Progenitor cell of endocrine pancreas (in vitro differentiated cells): ENCODE data around the gene LSAMP. TPM values are rescaled to one million over a fixed set of nuclear protein-coding genes. Genes with fewer than 3 reads are reported as not detected.

ENCODE experiments used
- DNase-seq: peaks from one replicate; pipeline ENCODE4 v3.0.0; 2021; ENCODE audit warnings: low spot score; ENCODE audit not compliant: unreplicated experiment
- H3K27ac Mint-ChIP-seq: 2 replicates; pipeline ENCODE4 v1.8.0; 2021; ENCODE audit warnings: mild to moderate bottlenecking, moderate library complexity, mixed read lengths
- H3K27me3 Mint-ChIP-seq: 2 replicates; pipeline ENCODE4 v1.8.0; 2021; ENCODE audit warnings: mixed read lengths
- H3K36me3 Mint-ChIP-seq: 2 replicates; pipeline ENCODE4 v1.8.0; 2022; ENCODE audit warnings: mixed read lengths; ENCODE audit not compliant: insufficient read depth
- H3K4me1 Mint-ChIP-seq: 2 replicates; pipeline ENCODE4 v1.8.0; 2021; ENCODE audit warnings: low read depth, mixed read lengths
- H3K4me3 Mint-ChIP-seq: 2 replicates; pipeline ENCODE4 v1.8.0; 2021; ENCODE audit warnings: low read depth, mild to moderate bottlenecking, moderate library complexity, mixed read lengths
- H3K9me3 Mint-ChIP-seq: 2 replicates; pipeline ENCODE4 v1.8.0; 2021; ENCODE audit warnings: low read depth, mixed read lengths
- CTCF ChIP-seq: fragments of 200-600 bp; sonication (generic); IDR thresholded peaks from one replicate; pipeline ENCODE4 v1.5.0; 2021; ENCODE audit warnings: antibody characterized with exemption, mild to moderate bottlenecking; ENCODE audit not compliant: unreplicated experiment
- total RNA-seq: library from RNA; stranded (reverse); gene quantifications from 2 replicates; pipeline ENCODE4 v1.2.1, GENCODE V29; 2021

The LSAMP gene
- total RNA-seq, 1 donor from 2014 or later, result 20.7 TPM

GRCh38 chr3:115912372-115912771 lies 532.9 kb downstream of the LSAMP start:
- H3K27ac Mint-ChIP-seq, result no peak overlapping the region
- DNase-seq, result no peak
- no peaks in the 10 kb centered on the region for H3K4me1 Mint-ChIP-seq
- H3K36me3 Mint-ChIP-seq, result no peaks in the 10 kb centered on the region
- H3K9me3 Mint-ChIP-seq, result no peaks in the 10 kb centered on the region
- H3K27me3 Mint-ChIP-seq, result no peaks in the 10 kb centered on the region
- no peak for TF ChIP-seq CTCF
- no peak overlapping the region for H3K4me3 Mint-ChIP-seq

DNA sequence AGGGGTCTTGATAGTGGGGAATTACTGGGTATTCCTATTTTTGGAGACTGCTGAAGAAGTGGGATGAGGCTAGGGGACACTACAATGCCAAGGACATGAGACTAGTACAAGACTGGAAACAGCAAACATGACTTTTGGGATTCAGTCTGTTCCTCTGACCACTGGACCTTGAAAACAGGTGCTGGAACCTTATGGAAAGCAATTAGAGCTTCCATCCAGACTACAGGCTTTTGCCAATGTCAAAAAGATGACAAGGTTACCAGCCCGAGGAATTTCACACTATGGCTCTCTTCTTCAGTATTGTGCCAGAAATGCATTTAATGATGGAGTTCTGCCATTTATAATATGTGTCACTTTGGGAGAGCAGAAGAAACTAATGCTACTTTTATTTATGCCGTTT lies 539.4 kb downstream of the LSAMP start:
- TF ChIP-seq CTCF, result no peak
- Mint-ChIP-seq H3K36me3 (no peaks in the 10 kb centered on the region), H3K4me3 (no peak overlapping the region), H3K27ac (no peak overlapping the region), H3K9me3 (no peaks in the 10 kb centered on the region), H3K27me3 (no peaks in the 10 kb centered on the region), H3K4me1 (no peaks in the 10 kb centered on the region)
- no peak for DNase-seq

DNA sequence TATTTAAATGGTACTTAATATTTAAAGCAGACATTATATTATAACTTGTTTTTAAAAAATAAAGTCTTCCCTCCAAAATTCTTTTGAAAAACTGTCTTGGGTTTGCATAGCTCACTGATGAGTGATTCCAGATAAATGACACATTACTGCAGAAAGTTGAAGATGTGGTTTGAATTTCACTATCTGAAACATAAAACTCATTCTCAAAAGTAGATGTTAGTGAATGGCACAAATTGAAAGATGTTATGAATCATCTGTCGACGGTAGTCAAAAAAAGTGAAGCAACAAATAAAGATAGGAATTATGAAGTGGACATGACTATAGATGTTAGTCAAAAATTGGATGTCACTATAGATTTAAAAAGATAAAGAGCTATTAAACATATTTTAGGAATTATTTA lies 541.4 kb downstream of the LSAMP start:
- no peak for DNase-seq
- no peak for TF ChIP-seq CTCF
- H3K4me3 Mint-ChIP-seq, result no peak overlapping the region
- H3K36me3 Mint-ChIP-seq, result no peaks in the 10 kb centered on the region
- no peak overlapping the region for H3K27ac Mint-ChIP-seq
- H3K4me1 Mint-ChIP-seq, result no peaks in the 10 kb centered on the region
- no peaks in the 10 kb centered on the region for H3K27me3 Mint-ChIP-seq
- no peaks in the 10 kb centered on the region for H3K9me3 Mint-ChIP-seq

DNA sequence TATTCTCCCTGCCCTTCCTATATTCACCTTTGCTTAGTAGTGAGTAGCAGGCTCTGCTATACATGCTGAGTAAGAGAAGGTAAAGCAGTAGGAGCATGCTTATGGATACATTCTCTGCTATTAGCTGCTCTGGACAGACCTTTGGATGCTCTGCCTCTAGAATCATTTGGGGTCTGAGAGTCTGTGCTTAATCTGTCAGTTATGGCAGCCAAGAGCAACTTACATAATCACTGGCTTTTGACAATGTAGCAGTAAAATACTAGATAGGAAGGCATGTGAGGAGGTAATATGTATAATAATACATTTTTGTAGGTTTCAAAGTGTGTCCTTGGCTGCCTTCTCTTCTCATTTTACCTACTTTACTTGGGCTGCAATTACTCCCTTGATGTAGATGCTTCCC lies 544.3 kb downstream of the LSAMP start:
- no peaks in the 10 kb centered on the region for H3K36me3 Mint-ChIP-seq
- no peak overlapping the region for H3K27ac Mint-ChIP-seq
- no peaks in the 10 kb centered on the region for H3K9me3 Mint-ChIP-seq
- no peaks in the 10 kb centered on the region for H3K4me1 Mint-ChIP-seq
- no peak for TF ChIP-seq CTCF
- no peaks in the 10 kb centered on the region for H3K27me3 Mint-ChIP-seq
- no peak overlapping the region for H3K4me3 Mint-ChIP-seq
- DNase-seq, result no peak

GRCh38 chr3:115899535-115899934 lies 545.8 kb downstream of the LSAMP start:
- Mint-ChIP-seq H3K4me3 (no peak overlapping the region), H3K27me3 (no peaks in the 10 kb centered on the region), H3K9me3 (no peaks in the 10 kb centered on the region), H3K36me3 (no peaks in the 10 kb centered on the region), H3K4me1 (no peaks in the 10 kb centered on the region), H3K27ac (no peak overlapping the region)
- no peak for TF ChIP-seq CTCF
- DNase-seq, result no peak
